Measurements from ENCODE around the gene NCAN. TPM values are rescaled to one million over a fixed set of nuclear protein-coding genes. Genes with fewer than 3 reads are reported as not detected.

Gene NCAN
- total RNA-seq, 1 experiment from 2014 or later = 3.0 TPM

GRCh38 chr19:19192078-19192882 is 19.5 kb upstream of the NCAN start, which contains the start of the genes BORCS8 and RFXANK (continued):
- TF ChIP-seq, protein P1, sequence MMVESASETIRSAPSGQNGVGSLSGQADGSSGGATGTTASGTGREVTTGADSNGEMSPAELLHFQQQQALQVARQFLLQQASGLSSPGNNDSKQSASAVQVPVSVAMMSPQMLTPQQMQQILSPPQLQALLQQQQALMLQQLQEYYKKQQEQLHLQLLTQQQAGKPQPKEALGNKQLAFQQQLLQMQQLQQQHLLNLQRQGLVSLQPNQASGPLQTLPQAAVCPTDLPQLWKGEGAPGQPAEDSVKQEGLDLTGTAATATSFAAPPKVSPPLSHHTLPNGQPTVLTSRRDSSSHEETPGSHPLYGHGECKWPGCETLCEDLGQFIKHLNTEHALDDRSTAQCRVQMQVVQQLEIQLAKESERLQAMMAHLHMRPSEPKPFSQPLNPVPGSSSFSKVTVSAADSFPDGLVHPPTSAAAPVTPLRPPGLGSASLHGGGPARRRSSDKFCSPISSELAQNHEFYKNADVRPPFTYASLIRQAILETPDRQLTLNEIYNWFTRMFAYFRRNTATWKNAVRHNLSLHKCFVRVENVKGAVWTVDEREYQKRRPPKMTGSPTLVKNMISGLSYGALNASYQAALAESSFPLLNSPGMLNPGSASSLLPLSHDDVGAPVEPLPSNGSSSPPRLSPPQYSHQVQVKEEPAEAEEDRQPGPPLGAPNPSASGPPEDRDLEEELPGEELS (CRISPR knock-in tag; IDR thresholded peaks at IDR 0.05) = 0 out of 2 replicates have a peak, but pooled peaks have one; percentile 48
- TF ChIP-seq, protein P2, sequence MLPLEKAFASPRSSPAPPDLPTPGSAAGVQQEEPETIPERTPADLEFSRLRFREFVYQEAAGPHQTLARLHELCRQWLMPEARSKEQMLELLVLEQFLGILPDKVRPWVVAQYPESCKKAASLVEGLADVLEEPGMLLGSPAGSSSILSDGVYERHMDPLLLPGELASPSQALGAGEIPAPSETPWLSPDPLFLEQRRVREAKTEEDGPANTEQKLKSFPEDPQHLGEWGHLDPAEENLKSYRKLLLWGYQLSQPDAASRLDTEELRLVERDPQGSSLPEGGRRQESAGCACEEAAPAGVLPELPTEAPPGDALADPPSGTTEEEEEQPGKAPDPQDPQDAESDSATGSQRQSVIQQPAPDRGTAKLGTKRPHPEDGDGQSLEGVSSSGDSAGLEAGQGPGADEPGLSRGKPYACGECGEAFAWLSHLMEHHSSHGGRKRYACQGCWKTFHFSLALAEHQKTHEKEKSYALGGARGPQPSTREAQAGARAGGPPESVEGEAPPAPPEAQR (CRISPR knock-in tag; IDR thresholded peaks at IDR 0.05) = no peak
- TF ChIP-seq HMGA2 (CRISPR knock-in tag; IDR thresholded peaks at IDR 0.05) (no peak), JAZF1 (CRISPR knock-in tag; IDR thresholded peaks at IDR 0.05) (no peak), ESRRA (CRISPR knock-in tag; IDR thresholded peaks at IDR 0.05; ENCODE audit: borderline replicate concordance) (no peak), NR1H2 (CRISPR knock-in tag; IDR thresholded peaks at IDR 0.05) (no peak), ZNF425 (CRISPR knock-in tag; conservative IDR thresholded peaks at IDR 0.05) (no peak), SMAD3 (CRISPR knock-in tag; IDR thresholded peaks at IDR 0.05; ENCODE audit: borderline replicate concordance) (peak; percentile 68; the same call in 1 of the 2 replicates), STAT6 (CRISPR knock-in tag; conservative IDR thresholded peaks at IDR 0.05; ENCODE audit: low read depth) (no peak), CREM (CRISPR knock-in tag; IDR thresholded peaks at IDR 0.05) (no peak), ZNF396 (CRISPR knock-in tag; IDR thresholded peaks at IDR 0.05; ENCODE audit: borderline replicate concordance) (no peak), MXD4 (CRISPR knock-in tag; IDR thresholded peaks at IDR 0.05; ENCODE audit: borderline replicate concordance) (no peak), PRRX2 (CRISPR knock-in tag; IDR thresholded peaks at IDR 0.05) (0 out of 2 replicates have a peak, but pooled peaks have one; percentile 16), ZNF232 (CRISPR knock-in tag; IDR thresholded peaks at IDR 0.05) (0 out of 2 replicates have a peak, but pooled peaks have one; percentile 61), ELF4 (CRISPR knock-in tag; IDR thresholded peaks at IDR 0.05; ENCODE audit: low read depth) (no peak), IRF2 (CRISPR knock-in tag; IDR thresholded peaks at IDR 0.05; ENCODE audit: borderline replicate concordance, low read depth) (no peak), E2F5 (CRISPR knock-in tag; IDR thresholded peaks at IDR 0.05) (peak; percentile 77), TP53 (CRISPR knock-in tag; IDR thresholded peaks at IDR 0.05) (0 out of 2 replicates have a peak, but pooled peaks have one; percentile 48), ZBTB21 (CRISPR knock-in tag; IDR thresholded peaks at IDR 0.05; ENCODE audit: borderline replicate concordance) (0 out of 2 replicates have a peak, but pooled peaks have one; percentile 57), CREB1 (CRISPR knock-in tag; IDR thresholded peaks at IDR 0.05) (peak; percentile 72; the same call in 1 of the 2 replicates), MYBL2 (CRISPR knock-in tag; IDR thresholded peaks at IDR 0.05) (no peak), TEAD4 (CRISPR knock-in tag; IDR thresholded peaks at IDR 0.05) (no peak)
- TF ChIP-seq, protein P3, sequence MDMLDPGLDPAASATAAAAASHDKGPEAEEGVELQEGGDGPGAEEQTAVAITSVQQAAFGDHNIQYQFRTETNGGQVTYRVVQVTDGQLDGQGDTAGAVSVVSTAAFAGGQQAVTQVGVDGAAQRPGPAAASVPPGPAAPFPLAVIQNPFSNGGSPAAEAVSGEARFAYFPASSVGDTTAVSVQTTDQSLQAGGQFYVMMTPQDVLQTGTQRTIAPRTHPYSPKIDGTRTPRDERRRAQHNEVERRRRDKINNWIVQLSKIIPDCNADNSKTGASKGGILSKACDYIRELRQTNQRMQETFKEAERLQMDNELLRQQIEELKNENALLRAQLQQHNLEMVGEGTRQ (CRISPR knock-in tag; IDR thresholded peaks at IDR 0.05) = no peak
- TF ChIP-seq, protein P4, sequence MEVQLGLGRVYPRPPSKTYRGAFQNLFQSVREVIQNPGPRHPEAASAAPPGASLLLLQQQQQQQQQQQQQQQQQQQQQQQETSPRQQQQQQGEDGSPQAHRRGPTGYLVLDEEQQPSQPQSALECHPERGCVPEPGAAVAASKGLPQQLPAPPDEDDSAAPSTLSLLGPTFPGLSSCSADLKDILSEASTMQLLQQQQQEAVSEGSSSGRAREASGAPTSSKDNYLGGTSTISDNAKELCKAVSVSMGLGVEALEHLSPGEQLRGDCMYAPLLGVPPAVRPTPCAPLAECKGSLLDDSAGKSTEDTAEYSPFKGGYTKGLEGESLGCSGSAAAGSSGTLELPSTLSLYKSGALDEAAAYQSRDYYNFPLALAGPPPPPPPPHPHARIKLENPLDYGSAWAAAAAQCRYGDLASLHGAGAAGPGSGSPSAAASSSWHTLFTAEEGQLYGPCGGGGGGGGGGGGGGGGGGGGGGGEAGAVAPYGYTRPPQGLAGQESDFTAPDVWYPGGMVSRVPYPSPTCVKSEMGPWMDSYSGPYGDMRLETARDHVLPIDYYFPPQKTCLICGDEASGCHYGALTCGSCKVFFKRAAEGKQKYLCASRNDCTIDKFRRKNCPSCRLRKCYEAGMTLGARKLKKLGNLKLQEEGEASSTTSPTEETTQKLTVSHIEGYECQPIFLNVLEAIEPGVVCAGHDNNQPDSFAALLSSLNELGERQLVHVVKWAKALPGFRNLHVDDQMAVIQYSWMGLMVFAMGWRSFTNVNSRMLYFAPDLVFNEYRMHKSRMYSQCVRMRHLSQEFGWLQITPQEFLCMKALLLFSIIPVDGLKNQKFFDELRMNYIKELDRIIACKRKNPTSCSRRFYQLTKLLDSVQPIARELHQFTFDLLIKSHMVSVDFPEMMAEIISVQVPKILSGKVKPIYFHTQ (CRISPR knock-in tag; IDR thresholded peaks at IDR 0.05) = no peak
- TF ChIP-seq, protein P5, sequence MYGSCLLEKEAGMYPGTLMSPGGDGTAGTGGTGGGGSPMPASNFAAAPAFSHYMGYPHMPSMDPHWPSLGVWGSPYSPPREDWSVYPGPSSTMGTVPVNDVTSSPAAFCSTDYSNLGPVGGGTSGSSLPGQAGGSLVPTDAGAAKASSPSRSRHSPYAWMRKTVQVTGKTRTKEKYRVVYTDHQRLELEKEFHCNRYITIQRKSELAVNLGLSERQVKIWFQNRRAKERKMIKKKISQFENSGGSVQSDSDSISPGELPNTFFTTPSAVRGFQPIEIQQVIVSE (CRISPR knock-in tag; IDR thresholded peaks at IDR 0.05; ENCODE audit: borderline replicate concordance) = no peak
